Measurements from ENCODE around the gene TMEM266.

TMEM266 gene

DNA sequence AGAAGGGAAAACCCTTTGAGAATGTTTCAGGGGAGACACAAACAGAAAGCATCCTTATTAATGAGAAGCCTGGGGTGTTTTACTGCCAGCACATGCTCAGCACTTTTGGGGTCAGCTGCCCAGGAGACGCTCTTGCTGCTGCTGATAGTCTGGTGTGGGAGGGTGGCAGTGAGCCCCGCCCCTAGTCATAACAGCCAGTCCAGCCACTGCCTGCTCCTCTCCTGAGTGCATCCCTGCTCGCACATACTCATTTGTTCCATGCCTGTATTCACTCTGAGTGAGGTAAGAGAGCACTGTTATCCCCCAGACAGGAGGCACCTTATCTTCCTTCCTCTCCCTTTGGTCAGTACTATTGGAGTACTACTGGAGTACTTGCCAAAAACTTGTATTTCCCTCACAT lies 150.2 kb downstream of the TMEM266 start:
- peak; percentile 10 for DNase-seq (ENCODE audit: low spot score)

DNA sequence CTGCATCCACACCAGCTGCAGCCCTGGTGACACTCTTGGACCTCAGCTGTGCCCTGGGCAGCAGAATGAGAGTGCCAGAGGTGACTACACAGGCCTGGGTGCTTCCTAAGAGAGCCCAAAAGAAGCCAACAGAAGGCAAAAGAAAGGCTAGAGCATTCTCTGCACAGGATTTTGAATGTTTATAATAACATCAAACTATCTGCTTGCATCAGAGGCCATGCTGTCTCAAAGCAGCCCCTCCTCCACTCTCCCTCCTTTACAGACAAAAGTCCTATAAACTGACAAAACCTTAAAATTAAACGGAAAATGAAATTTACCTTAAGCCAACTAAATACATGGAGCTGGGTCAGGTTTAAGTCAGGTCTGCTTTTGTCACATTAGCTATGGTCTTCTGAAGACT lies 155.8 kb downstream of the TMEM266 start:
- no peak for DNase-seq (ENCODE audit: low spot score)
- TF ChIP-seq CTCF (IDR thresholded peaks at IDR 0.05; ENCODE audit: extremely low read depth, missing control alignments), result no peak

More for the DNA sequence above, 150.2 kb downstream of the TMEM266 start:
- TF ChIP-seq CTCF (IDR thresholded peaks at IDR 0.05; ENCODE audit: extremely low read depth, missing control alignments), result no peak

DNA sequence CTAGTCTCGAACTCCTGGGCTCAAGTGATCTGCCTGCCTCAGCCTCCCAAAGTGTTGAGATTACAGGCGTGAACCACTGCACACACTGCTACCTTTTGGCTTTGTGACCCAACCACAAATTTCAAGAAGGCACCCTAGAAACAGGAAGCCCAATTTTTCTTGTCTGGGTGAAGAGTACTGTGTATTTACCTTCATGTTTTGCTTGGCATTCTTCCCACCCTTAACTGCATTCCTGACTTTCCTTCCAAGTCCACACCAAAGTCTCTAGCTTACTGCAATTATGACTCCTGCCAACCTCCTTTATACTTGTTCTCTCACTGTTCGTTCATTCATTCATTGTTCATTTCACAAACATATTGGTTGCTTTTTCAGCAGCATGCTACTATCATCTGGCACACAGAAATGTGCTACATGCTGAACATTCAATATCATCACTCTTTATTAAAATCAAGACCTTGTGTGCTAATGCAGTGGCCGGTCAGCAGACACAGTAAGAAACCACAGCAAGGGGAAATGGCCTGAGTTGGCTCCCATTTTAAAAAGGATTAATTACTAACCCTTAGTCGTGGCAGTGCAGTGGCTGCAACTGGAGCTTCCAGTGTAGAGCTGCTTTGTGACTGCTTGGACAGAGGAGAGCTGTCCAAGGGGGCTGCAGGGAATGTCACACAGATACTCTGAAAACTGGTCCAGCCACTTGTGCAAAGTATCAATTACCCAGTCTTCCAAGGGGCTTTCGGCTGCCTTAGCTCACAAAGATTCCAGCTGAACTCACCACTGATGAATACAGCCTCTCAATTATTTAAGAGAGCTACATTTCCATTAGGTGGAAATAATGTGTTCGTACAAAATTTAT lies 157.5 kb downstream of the TMEM266 start:
- no peak for TF ChIP-seq CTCF (IDR thresholded peaks at IDR 0.05; ENCODE audit: extremely low read depth, missing control alignments)
- no peak for DNase-seq (ENCODE audit: low spot score)

DNA sequence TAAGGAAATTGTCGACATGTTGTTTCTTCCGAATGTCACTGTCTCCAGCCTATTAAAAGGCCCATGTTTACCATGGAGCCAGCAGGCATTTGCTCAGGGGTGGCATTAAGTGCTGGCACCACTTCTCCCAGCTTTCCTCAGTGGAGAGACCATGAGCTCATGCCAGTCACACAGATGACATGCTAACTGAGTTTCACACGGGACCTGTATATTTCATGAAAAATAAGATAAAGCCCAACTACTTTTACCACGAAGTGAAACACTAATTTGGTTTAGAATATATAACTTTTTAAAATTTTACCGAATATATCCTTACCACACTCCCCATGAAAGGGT lies 158.1 kb downstream of the TMEM266 start:
- no peak for DNase-seq (ENCODE audit: low spot score)
- TF ChIP-seq CTCF (IDR thresholded peaks at IDR 0.05; ENCODE audit: extremely low read depth, missing control alignments), result no peak

GRCh38 chr15:76221085-76221767 lies 161.4 kb downstream of the TMEM266 start:
- no peak for DNase-seq (ENCODE audit: low spot score)
- TF ChIP-seq CTCF (IDR thresholded peaks at IDR 0.05; ENCODE audit: extremely low read depth, missing control alignments), result no peak

- TF ChIP-seq CTCF (IDR thresholded peaks at IDR 0.05; ENCODE audit: extremely low read depth, missing control alignments), result no peak
- DNase-seq (ENCODE audit: low spot score), result no peak
Measured at GRCh38 chr15:76222159-76222558, 162.4 kb downstream of the TMEM266 start.

- TF ChIP-seq CTCF (IDR thresholded peaks at IDR 0.05; ENCODE audit: extremely low read depth, missing control alignments), result no peak
- peak; percentile 58 for DNase-seq (ENCODE audit: low spot score)
Measured at GRCh38 chr15:76223521-76223920, 163.7 kb downstream of the TMEM266 start.

Measured in GM20000 (cell line).